Right lobe of liver (tissue), 4 donors: Measurements from ENCODE around the gene PGBD5.

Experiments used
- POLR2A ChIP-seq: fragments of 450-650 bp; IDR thresholded peaks from one replicate; pipeline ENCODE4 v1.6.1; 2017; ENCODE audit warnings: antibody characterized with exemption, mild to moderate bottlenecking
- TF ChIP-seq, protein P1 (sequence below), 4 donors: fragments of 200-600 bp in 3 of 4; fragments of 450-650 bp in 1 of 4; IDR thresholded peaks; one replicate each; pipeline versions ENCODE4 v1.5.1 to v1.8.0; 2016 to 2022; ENCODE audit warnings: antibody characterized with exemption in 4 of 4, mild to moderate bottlenecking in 2 of 4
- donor health status: DM: no; HTN: no; CAD: no.
- donor health status: DM: no; HTN: no; CAD: no.
- donor health status: DM: no; HTN: yes; CAD: no.

DNA sequence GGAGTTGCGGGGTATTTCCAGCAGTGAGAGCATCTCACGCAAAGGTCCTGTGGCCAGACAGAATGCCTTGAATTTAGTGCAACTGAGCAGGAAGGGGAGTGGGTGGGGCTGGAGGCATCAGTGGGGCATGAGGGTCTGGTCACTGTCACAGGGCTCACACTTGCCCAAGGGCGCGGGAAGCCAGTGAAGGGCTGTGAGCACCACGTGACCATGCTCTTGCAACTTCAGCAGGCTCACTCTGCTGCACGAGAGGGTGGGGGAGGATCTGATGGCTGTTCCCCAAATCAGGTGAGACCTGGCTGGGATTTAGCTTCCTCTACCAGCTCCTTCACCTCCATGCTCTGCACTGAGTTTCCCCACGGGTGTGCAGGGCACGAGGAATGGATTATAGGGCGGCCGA lies 64.2 kb downstream of the PGBD5 start:
- TF ChIP-seq, protein P1, sequence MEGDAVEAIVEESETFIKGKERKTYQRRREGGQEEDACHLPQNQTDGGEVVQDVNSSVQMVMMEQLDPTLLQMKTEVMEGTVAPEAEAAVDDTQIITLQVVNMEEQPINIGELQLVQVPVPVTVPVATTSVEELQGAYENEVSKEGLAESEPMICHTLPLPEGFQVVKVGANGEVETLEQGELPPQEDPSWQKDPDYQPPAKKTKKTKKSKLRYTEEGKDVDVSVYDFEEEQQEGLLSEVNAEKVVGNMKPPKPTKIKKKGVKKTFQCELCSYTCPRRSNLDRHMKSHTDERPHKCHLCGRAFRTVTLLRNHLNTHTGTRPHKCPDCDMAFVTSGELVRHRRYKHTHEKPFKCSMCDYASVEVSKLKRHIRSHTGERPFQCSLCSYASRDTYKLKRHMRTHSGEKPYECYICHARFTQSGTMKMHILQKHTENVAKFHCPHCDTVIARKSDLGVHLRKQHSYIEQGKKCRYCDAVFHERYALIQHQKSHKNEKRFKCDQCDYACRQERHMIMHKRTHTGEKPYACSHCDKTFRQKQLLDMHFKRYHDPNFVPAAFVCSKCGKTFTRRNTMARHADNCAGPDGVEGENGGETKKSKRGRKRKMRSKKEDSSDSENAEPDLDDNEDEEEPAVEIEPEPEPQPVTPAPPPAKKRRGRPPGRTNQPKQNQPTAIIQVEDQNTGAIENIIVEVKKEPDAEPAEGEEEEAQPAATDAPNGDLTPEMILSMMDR (IDR thresholded peaks at IDR 0.05): no peak
- TF ChIP-seq POLR2A: no peak
